Nephron progenitor cell (in vitro differentiated cells): ENCODE results near the gene PYGB.
A peak's percentile ranks its signal among the peaks of the same experiment; 100 is the strongest.

ENCODE experiments used
- DNase-seq: peaks from one replicate; pipeline ENCODE4 v3.0.0; 2021
- H3K27ac Mint-ChIP-seq: 2 replicates; pipeline ENCODE4 v1.8.0; 2021; ENCODE audit warnings: mild to moderate bottlenecking, moderate library complexity, mixed read lengths
- H3K27me3 Mint-ChIP-seq: 2 replicates; pipeline ENCODE4 v1.8.0; 2021; ENCODE audit warnings: mild to moderate bottlenecking, low read depth, mixed read lengths; ENCODE audit not compliant: poor library complexity
- H3K36me3 Mint-ChIP-seq: 2 replicates; pipeline ENCODE4 v1.8.0; 2021; ENCODE audit warnings: low read depth, mixed read lengths
- H3K4me1 Mint-ChIP-seq: 2 replicates; pipeline ENCODE4 v1.8.0; 2021; ENCODE audit warnings: mixed read lengths
- H3K4me3 Mint-ChIP-seq: 2 replicates; pipeline ENCODE4 v1.8.0; 2021; ENCODE audit warnings: mild to moderate bottlenecking, moderate library complexity, mixed read lengths
- H3K9me3 Mint-ChIP-seq: 2 replicates; pipeline ENCODE4 v1.8.0; 2021; ENCODE audit warnings: mild to moderate bottlenecking, moderate library complexity, mixed read lengths
- CTCF ChIP-seq: fragments of 200-600 bp; sonication (generic); IDR thresholded peaks from 2 replicates; pipeline ENCODE4 v1.5.0; 2021; ENCODE audit warnings: antibody characterized with exemption

The PYGB gene

GRCh38 chr20:25323496-25324246, 75.8 kb downstream of the PYGB start:
- H3K27ac Mint-ChIP-seq: peak overlapping the region; percentile 89
- DNase-seq: no peak
- H3K9me3 Mint-ChIP-seq: no peaks in the 10 kb centered on the region

GRCh38 chr20:25324412-25324811, 76.5 kb downstream of the PYGB start:
- H3K36me3 Mint-ChIP-seq: peaks cover 42% of the 10 kb centered on the region
- no peak for DNase-seq
- H3K4me1 Mint-ChIP-seq: peaks cover 54% of the 10 kb centered on the region
- no peak for TF ChIP-seq CTCF
- peak overlapping the region; percentile 89 for H3K27ac Mint-ChIP-seq
- H3K4me3 Mint-ChIP-seq: no peak overlapping the region
- no peaks in the 10 kb centered on the region for H3K27me3 Mint-ChIP-seq
- H3K9me3 Mint-ChIP-seq: peaks cover 4% of the 10 kb centered on the region

More at GRCh38 chr20:25323496-25324246, 75.8 kb downstream of the PYGB start:
- no peak overlapping the region for H3K4me3 Mint-ChIP-seq
- TF ChIP-seq CTCF: no peak
- H3K27me3 Mint-ChIP-seq: no peaks in the 10 kb centered on the region
- peaks cover 35% of the 10 kb centered on the region for H3K36me3 Mint-ChIP-seq
- peaks cover 54% of the 10 kb centered on the region for H3K4me1 Mint-ChIP-seq

- H3K9me3 Mint-ChIP-seq: peaks cover 10% of the 10 kb centered on the region
Observed at GRCh38 chr20:25325073-25325472, 77.2 kb downstream of the PYGB start.

GRCh38 chr20:25325997-25326396, 78.1 kb downstream of the PYGB start:
- Mint-ChIP-seq H3K27me3 (no peaks in the 10 kb centered on the region), H3K36me3 (peaks cover 56% of the 10 kb centered on the region), H3K27ac (no peak overlapping the region), H3K9me3 (peaks cover 15% of the 10 kb centered on the region), H3K4me1 (peaks cover 49% of the 10 kb centered on the region), H3K4me3 (no peak overlapping the region)
- no peak for TF ChIP-seq CTCF
- no peak for DNase-seq

More at GRCh38 chr20:25325073-25325472, 77.2 kb downstream of the PYGB start:
- no peak for DNase-seq
- Mint-ChIP-seq H3K27ac (peak overlapping the region; percentile 50), H3K36me3 (peaks cover 49% of the 10 kb centered on the region), H3K4me1 (peaks cover 50% of the 10 kb centered on the region), H3K4me3 (no peak overlapping the region), H3K27me3 (no peaks in the 10 kb centered on the region)
- no peak for TF ChIP-seq CTCF

GRCh38 chr20:25327521-25328235, 79.8 kb downstream of the PYGB start:
- no peak for DNase-seq
- peaks cover 23% of the 10 kb centered on the region for H3K9me3 Mint-ChIP-seq
- peaks cover 43% of the 10 kb centered on the region for H3K4me1 Mint-ChIP-seq
- no peak for TF ChIP-seq CTCF
- H3K27ac Mint-ChIP-seq: peak overlapping the region; percentile 71
- H3K4me3 Mint-ChIP-seq: no peak overlapping the region
- H3K36me3 Mint-ChIP-seq: peaks cover 59% of the 10 kb centered on the region
- no peaks in the 10 kb centered on the region for H3K27me3 Mint-ChIP-seq
